Liver (tissue), 9 donors: ENCODE measurements around the gene FAM161A. TPM values are rescaled to one million over a fixed set of nuclear protein-coding genes. Genes with fewer than 3 reads are reported as not detected.

ENCODE experiments used
- DNase-seq: peaks from one replicate; pipeline ENCODE4 v3.0.0-alpha.2; 2017; ENCODE audit warnings: low spot score
- H3K27ac ChIP-seq, 2 donors: one replicate each; pipeline ENCODE4 v1.7.0; 2013; ENCODE audit warnings: inconsistent platforms in 2 of 2, low read length in 2 of 2, control low read depth in 1 of 2, low read depth in 1 of 2, mild to moderate bottlenecking in 1 of 2
- H3K27me3 ChIP-seq, 4 donors: one replicate each; pipeline versions ENCODE4 v1.6.1 to v1.7.0; 2013; ENCODE audit warnings: low read length in 3 of 4, inconsistent platforms in 1 of 4, mild to moderate bottlenecking in 1 of 4, moderate library complexity in 1 of 4; ENCODE audit not compliant: control insufficient read depth in 4 of 4, insufficient read depth in 4 of 4
- H3K36me3 ChIP-seq, 4 donors: one replicate each; pipeline versions ENCODE4 v1.6.1 to v1.7.0; 2013; ENCODE audit warnings: low read length in 3 of 4, mild to moderate bottlenecking in 3 of 4, low read depth in 1 of 4, moderate library complexity in 1 of 4; ENCODE audit not compliant: control insufficient read depth in 4 of 4, insufficient read depth in 3 of 4
- H3K4me1 ChIP-seq, 4 donors: one replicate each; pipeline versions ENCODE4 v1.6.1 to v1.7.0; 2013; ENCODE audit warnings: low read length in 3 of 4, mild to moderate bottlenecking in 3 of 4, moderate library complexity in 1 of 4; ENCODE audit not compliant: control insufficient read depth in 4 of 4, insufficient read depth in 4 of 4
- H3K4me3 ChIP-seq, 3 donors: one replicate each; pipeline versions ENCODE4 v1.6.1 to v1.7.0; 2013; ENCODE audit warnings: low read length in 3 of 3, control low read depth in 1 of 3, low read depth in 1 of 3, mild to moderate bottlenecking in 1 of 3
- H3K9ac ChIP-seq, 2 donors: one replicate each; pipeline ENCODE4 v1.7.0; 2013; ENCODE audit warnings: low read length in 2 of 2, mild to moderate bottlenecking in 2 of 2, moderate library complexity in 2 of 2, control low read depth in 1 of 2, low read depth in 1 of 2
- H3K9me3 ChIP-seq, 4 donors: one replicate each; pipeline versions ENCODE4 v1.6.1 to v1.7.0; 2013; ENCODE audit warnings: low read length in 3 of 4; ENCODE audit not compliant: control insufficient read depth in 4 of 4
- EGR1 ChIP-seq, 2 donors: IDR thresholded peaks; 2 replicates each; pipeline ENCODE4 v1.6.1; 2016 to 2018; ENCODE audit warnings: antibody characterized with exemption in 2 of 2, low read depth in 2 of 2
- FOXA2 ChIP-seq: IDR thresholded peaks from 2 replicates; pipeline ENCODE4 v1.6.1; 2016; ENCODE audit warnings: antibody characterized with exemption
- GABPA ChIP-seq, 2 donors: IDR thresholded peaks in 1 of 2; conservative IDR thresholded peaks in 1 of 2; 2 replicates each; pipeline ENCODE4 v1.6.1; 2016; ENCODE audit warnings: antibody characterized with exemption in 2 of 2, mild to moderate bottlenecking in 1 of 2, moderate library complexity in 1 of 2
- HNF4G ChIP-seq: IDR thresholded peaks from 2 replicates; pipeline ENCODE4 v1.6.1; 2016; ENCODE audit warnings: antibody characterized with exemption
- JUND ChIP-seq, 2 donors: IDR thresholded peaks; 2 replicates each; pipeline ENCODE4 v1.6.1; 2016; ENCODE audit warnings: antibody characterized with exemption in 2 of 2
- NR2F2 ChIP-seq: IDR thresholded peaks from 2 replicates; pipeline ENCODE4 v1.6.1; 2016; ENCODE audit warnings: antibody characterized with exemption
- RAD21 ChIP-seq, 2 donors: IDR thresholded peaks; 2 replicates each; pipeline ENCODE4 v1.6.1; 2016; ENCODE audit warnings: antibody characterized with exemption in 2 of 2, mild to moderate bottlenecking in 2 of 2
- RXRA ChIP-seq, 2 donors: IDR thresholded peaks; 2 replicates each; pipeline ENCODE4 v1.6.1; 2017 to 2018; ENCODE audit warnings: antibody characterized with exemption in 2 of 2, mild to moderate bottlenecking in 1 of 2
- SP1 ChIP-seq: IDR thresholded peaks from 2 replicates; pipeline ENCODE4 v1.6.1; 2018; ENCODE audit warnings: antibody characterized with exemption, mild to moderate bottlenecking
- TAF1 ChIP-seq: conservative IDR thresholded peaks from 2 replicates; pipeline ENCODE4 v1.6.1; 2016; ENCODE audit warnings: antibody characterized with exemption, mild to moderate bottlenecking
- YY1 ChIP-seq: IDR thresholded peaks from 2 replicates; pipeline ENCODE4 v1.6.1; 2016; ENCODE audit warnings: antibody characterized with exemption, mild to moderate bottlenecking
- WGBS: extraction: QIAGEN DNeasy Blood & Tissue Kit; methylation state at CpG from one replicate; pipeline ENCODE4 v1.1.7; 2013; 5-methylcytosine and 5-hydroxymethylcytosine counted together
- polyA plus RNA-seq, 2 donors: library from polyadenylated mRNA; stranded (reverse) in 1 of 2; unstranded in 1 of 2; fragments of 200-250 nt in 1 of 2; fragments of >200 nt in 1 of 2; fragmentation: Nextera tagmentation in 1 of 2; extraction: Ambion mirVana in 1 of 2; gene quantifications; one replicate each; pipeline versions ENCODE4 v1.2.1 to v1.2.3, GENCODE V29; 2013 to 2015
- total RNA-seq, 2 donors: library from RNA; depleted of rRNA; stranded (reverse); fragments of >200 nt; gene quantifications; one replicate each; pipeline ENCODE4 v1.2.3, GENCODE V29; 2014
- TF ChIP-seq, protein P1 (sequence below): IDR thresholded peaks from 2 replicates; pipeline ENCODE4 v1.6.1; 2016; ENCODE audit warnings: antibody characterized with exemption
- TF ChIP-seq, protein P2 (sequence below): IDR thresholded peaks from 2 replicates; pipeline ENCODE4 v1.6.1; 2016; ENCODE audit warnings: antibody characterized with exemption
- donor health status: healthy.
- donor health status: healthy.
- donor health status: healthy.
- donor health status: healthy.
- donor health status: healthy.

FAM161A gene
- total and polyA plus RNA-seq, 4 donors = 0.54 to 1.2 (median 0.78) TPM

DNA sequence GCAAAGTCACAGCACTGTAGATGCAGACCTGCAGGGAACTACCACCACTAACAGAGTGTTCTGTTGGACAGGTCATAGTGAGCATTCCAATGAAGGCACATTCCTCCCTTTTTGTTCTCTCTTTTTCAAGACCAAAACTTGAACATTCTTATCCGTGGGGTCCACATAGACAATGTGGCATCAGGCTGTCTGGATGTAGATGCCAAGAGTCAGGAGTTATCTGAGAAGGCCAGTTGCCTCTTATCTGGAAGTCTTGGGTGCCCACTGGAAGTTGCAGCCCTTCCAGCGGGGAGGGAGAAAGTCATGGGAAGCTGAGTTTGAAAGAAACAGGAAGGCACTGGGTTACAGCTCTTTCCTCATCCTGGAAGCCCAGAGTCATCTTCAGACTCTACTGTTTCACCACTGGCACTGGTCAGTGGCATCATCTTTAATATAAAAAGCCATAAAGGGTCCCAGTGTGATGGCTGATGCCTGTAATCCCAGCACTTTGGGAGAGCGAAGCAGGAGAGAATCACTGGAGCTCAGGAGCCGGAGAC, 61.4 kb downstream of the FAM161A start:
- no peak for DNase-seq
- H3K4me3 ChIP-seq = no peak overlapping the region
- H3K36me3 ChIP-seq = no peaks in the 10 kb centered on the region
- no peak overlapping the region for H3K27ac ChIP-seq
- peaks cover 0 to 3% (median 1%) of the 10 kb centered on the region in 4 donors for H3K4me1 ChIP-seq
- no peaks in the 10 kb centered on the region for H3K9me3 ChIP-seq
- no peak overlapping the region for H3K9ac ChIP-seq
- no peaks in the 10 kb centered on the region for H3K27me3 ChIP-seq
- WGBS = 81% methylated on average over 4 of the region's 4 CpGs
- no peak for TF ChIP-seq YY1
- no peak for TF ChIP-seq NR2F2
- TF ChIP-seq, protein P1, sequence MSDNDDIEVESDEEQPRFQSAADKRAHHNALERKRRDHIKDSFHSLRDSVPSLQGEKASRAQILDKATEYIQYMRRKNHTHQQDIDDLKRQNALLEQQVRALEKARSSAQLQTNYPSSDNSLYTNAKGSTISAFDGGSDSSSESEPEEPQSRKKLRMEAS = no peak
- TF ChIP-seq JUND (IDR thresholded peaks at IDR 0.05) = no peak
- TF ChIP-seq SP1 = no peak
- no peak for TF ChIP-seq FOXA2

DNA sequence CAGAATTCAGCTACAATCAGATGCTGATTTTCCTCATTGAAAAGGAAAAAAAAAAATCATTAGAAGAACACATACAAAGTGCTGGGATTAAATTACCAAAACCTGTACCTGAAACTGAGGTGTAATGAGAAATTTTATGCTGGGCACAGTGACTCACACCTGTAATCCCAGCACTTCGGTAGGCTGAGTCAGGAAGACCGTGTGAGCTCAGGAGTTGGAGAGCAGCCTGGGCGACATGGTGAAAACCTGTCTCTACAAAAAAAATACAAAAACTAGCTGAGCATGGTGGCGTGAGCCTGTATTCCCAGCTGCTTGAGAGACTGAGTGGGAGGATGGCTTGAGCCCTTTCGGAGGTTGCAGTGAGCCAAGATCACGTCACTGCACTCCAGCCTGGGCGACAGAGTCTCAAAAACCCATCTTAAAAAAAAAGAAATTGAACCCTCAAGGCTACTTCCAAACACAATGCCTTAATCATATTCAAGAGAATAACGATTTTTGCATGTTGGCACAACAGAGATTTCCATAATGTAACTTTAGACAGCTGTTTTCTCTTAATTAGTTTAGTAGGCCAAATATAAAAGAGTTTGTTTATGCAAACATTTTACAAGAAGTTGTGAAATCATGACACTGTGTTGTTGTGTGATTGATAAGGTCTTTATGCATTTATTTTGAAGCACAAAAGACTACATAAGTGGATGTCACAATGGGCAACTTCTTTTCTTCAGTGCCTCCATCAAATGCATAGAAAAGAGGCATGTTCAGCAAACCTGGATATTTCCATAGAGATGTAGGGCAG, 63.9 kb downstream of the FAM161A start:
- WGBS = 88% methylated on average over 8 of the region's 8 CpGs
- no peak for DNase-seq
- H3K27me3 ChIP-seq = no peaks in the 10 kb centered on the region
- no peaks in the 10 kb centered on the region for H3K36me3 ChIP-seq
- no peak overlapping the region for H3K4me3 ChIP-seq
- no peak overlapping the region for H3K9ac ChIP-seq
- peaks cover 0 to 3% (median 1%) of the 10 kb centered on the region in 4 donors for H3K4me1 ChIP-seq
- TF ChIP-seq RXRA (IDR thresholded peaks at IDR 0.05) = no peak
- no peak for TF ChIP-seq FOXA2
- no peak for TF ChIP-seq NR2F2
- TF ChIP-seq JUND (IDR thresholded peaks at IDR 0.05) = no peak
- TF ChIP-seq TAF1 = no peak
- TF ChIP-seq HNF4G = no peak
- TF ChIP-seq GABPA (IDR thresholded peaks at IDR 0.05 in 1 of 2, conservative IDR thresholded peaks at IDR 0.05 in 1 of 2) = no peak
- no peak for TF ChIP-seq EGR1 (IDR thresholded peaks at IDR 0.05; ENCODE audit: low read depth in 2 of 2)
- TF ChIP-seq YY1 = no peak
- H3K27ac ChIP-seq = no peak overlapping the region
- no peaks in the 10 kb centered on the region for H3K9me3 ChIP-seq

DNA sequence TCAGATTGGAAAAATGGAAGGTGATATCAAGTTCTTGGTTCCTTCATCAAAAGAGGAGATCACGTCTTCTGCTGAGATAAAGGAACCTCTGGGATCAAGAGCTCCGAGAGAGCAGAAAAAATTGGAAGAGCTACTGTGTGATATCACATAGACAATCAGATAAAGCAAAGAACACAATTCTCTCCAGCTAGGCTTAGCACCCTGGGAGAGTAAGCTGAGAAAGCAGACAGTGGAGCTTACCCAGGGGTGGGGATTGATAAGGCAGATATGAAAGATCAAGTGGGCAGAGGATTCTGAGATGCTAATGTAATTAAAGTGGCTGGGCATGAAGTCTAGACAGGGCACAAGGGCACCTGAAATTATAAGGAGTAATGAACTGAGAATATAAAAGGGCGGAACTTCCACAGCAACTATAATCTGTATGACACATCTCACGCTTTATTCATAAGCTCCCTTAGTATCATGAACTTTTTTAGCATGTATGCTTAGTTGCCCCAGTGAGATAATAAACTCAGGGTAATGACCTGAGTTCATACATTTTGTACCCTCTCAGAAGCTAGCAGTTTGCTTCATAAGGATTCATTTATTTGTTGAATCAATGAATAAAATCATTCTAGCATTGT, 65.8 kb downstream of the FAM161A start:
- Histone ChIP-seq H3K27ac (no peak overlapping the region), H3K9ac (no peak overlapping the region), H3K4me3 (no peak overlapping the region), H3K27me3 (no peaks in the 10 kb centered on the region), H3K4me1 (no peaks in the 10 kb centered on the region), H3K9me3 (no peaks in the 10 kb centered on the region), H3K36me3 (no peaks in the 10 kb centered on the region)
- DNase-seq = no peak
- TF ChIP-seq RXRA (IDR thresholded peaks at IDR 0.05) (no peak), FOXA2 (no peak), GABPA (IDR thresholded peaks at IDR 0.05 in 1 of 2, conservative IDR thresholded peaks at IDR 0.05 in 1 of 2) (no peak), RAD21 (IDR thresholded peaks at IDR 0.05) (no peak), YY1 (no peak), EGR1 (IDR thresholded peaks at IDR 0.05; ENCODE audit: low read depth in 2 of 2) (no peak), NR2F2 (no peak), TAF1 (no peak)
- TF ChIP-seq, protein P2, sequence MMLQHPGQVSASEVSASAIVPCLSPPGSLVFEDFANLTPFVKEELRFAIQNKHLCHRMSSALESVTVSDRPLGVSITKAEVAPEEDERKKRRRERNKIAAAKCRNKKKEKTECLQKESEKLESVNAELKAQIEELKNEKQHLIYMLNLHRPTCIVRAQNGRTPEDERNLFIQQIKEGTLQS = no peak
- TF ChIP-seq, protein P1 = no peak
- 90% methylated on average over 4 of the region's 4 CpGs for WGBS
